ENCODE results near the gene TNRC18.

TNRC18 gene

GRCh38 chr7:5404421-5404826 lies 19.2 kb downstream of the TNRC18 start:
- no peak overlapping the region for H3K4me3 ChIP-seq (ENCODE audit: low read depth, low read length)

DNA sequence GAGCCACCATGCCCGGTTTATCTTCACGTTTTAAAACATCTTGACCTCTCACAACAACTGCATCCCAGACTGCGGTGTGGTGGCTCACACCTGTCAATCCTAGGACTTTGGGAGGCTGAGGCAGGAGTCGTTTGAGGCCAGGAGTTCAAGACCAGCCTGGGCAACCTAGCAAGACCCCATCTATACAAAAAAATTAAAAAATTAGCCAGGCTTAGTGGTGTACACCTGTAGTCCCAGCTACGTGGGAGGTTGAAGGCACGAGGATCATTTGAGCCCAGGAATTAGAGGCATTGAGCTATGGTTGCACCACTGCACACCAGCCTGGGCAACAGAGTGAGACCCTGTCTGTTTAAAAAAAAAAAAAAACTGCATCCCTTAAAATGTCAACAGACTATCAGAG lies 20.2 kb downstream of the TNRC18 start:
- no peak overlapping the region for H3K4me3 ChIP-seq (ENCODE audit: low read depth, low read length)

DNA sequence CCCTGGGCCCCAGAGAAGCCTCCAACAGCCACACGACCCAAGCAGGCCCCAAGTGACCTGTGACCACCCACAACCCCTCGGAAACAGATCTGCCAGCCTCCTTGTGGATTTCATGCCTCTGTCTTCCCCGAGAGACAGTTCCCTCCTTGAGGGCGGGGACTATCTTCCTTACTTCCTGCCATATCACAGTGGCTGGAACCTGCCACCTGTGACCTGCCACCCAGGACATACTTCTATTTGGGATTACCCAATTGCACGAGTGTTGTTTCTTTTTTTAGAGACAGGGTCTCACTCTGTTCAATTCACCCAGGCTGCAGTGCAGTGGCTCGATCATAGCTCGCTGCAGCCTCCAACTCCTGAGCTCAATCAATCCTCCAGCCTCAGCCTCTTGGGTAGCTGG lies 25.9 kb downstream of the TNRC18 start:
- no peak overlapping the region for H3K4me3 ChIP-seq (ENCODE audit: low read depth, low read length)

DNA sequence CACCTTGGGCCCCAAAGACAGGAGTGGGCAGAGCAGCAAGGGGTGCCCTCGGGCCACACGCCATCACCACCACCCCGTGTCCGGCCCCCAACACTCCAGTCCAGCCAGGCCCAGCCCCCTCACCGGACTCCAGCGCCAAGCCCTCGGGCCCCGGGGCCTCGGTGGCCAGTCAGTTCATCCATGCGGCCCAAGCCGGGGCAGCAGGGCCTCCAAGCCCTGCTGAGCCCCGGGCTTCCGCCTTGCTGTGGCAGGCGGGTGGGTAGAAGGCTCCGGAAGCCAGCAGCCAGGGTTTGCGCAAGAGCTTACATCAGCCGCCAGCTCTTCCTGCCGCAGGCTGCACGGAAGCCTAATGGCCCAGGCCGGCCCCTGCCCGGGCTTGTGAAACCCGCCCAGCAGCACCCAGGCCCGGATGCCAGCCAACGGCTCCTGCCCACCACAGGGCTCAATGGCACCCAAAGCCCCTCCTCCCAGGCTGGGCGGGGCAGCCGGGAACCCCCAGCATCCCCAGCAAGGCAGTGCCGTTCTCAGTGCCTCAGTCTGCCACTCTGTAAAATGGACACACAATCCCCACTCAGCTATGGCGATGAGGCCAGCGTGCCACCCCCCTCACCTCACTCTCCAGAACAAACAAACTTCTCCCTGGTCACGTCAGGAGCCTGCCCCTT lies 26.5 kb downstream of the TNRC18 start:
- H3K4me3 ChIP-seq (ENCODE audit: low read depth, low read length) = no peak overlapping the region

DNA sequence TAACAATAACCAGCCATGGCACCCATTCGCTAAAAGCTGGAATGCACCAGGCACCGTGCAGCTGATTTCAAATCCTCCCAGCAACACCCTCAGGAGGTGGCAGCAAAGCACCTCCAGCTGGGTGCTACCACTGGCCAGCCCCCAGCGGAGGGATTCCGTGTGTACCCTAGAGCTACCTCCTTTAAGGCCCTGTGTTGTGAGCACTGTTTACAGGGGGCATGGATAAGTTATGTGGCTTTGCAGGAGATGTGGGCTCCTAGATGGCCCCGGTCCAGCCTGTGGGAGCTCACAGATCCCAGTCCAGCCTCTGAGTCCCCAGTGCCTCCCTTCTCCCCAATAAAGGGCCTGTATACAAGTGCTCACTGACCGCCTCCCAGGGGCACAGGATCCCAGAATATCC lies 27.1 kb downstream of the TNRC18 start:
- H3K4me3 ChIP-seq (ENCODE audit: low read depth, low read length) = no peak overlapping the region

GRCh38 chr7:5395246-5395645 lies 28.4 kb downstream of the TNRC18 start:
- no peak overlapping the region for H3K4me3 ChIP-seq (ENCODE audit: low read depth, low read length)

DNA sequence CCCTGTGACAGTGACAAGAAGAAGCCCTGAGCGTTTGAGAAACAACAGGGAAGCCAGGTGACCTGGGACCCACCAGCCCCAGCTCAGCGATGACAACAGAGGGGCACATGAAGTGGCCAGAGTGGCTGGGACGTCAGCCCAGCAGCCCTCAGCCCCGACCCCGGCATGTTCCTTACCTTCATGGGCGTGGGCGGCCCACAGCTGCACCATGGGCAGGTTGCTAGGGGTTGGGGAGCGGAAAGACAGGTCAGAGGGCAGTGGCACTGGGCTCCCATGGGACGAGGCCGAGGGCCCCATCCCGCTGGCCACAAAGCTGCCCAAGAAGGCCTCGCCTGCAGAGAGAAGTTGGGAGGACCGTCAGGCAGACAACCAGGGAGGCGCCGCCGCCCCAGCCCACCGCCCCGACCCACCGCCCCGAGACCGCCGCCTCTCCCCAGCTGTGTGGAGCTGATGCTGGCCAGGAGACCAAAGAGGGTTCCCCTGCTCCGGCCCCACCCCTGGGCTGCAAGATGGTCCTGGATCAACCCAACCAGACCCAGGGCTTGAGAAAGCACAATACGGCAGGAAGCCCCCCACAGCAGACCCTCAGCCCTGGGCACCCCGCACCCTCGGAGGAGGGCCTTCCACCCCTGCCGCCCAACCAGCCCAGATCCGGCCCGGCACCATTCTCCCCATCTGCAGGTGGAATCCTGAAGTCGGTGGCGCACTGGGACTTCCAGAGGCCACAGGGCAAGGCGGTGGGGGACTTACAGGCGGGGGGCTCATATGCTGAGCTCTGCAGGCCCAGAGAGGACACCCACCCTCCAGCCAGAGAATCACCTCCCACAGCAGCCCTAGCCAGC lies 29.1 kb downstream of the TNRC18 start:
- H3K4me3 ChIP-seq (ENCODE audit: low read depth, low read length) = no peak overlapping the region

GRCh38 chr7:5393748-5394147 lies 29.9 kb downstream of the TNRC18 start:
- no peak overlapping the region for H3K4me3 ChIP-seq (ENCODE audit: low read depth, low read length)

- no peak overlapping the region for H3K4me3 ChIP-seq (ENCODE audit: low read depth, low read length)
Measured at GRCh38 chr7:5393328-5393727, 30.3 kb downstream of the TNRC18 start.

DNA sequence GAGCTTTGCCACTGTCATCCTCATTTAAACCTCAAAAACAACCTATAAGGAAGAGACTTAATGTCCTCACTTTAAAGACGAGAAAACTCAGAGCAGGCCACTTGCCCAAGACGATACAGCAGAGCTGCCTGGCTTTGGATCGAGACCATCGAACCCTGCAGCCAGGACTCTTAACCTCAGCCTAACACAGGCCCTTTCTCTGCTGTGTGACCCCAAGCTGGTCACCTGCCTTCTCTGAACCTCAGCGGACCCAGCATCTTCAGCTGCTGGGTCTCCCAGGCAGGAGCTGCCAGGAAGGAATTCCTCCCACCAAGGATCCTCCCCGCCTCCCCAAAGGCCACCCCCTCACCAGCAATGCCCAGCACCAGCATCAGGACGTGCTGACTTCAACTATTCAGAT lies 32.7 kb downstream of the TNRC18 start:
- no peak overlapping the region for H3K4me3 ChIP-seq (ENCODE audit: low read depth, low read length)

- H3K4me3 ChIP-seq (ENCODE audit: low read depth, low read length) = no peak overlapping the region
Measured at GRCh38 chr7:5388905-5389433, 34.7 kb downstream of the TNRC18 start.

DNA sequence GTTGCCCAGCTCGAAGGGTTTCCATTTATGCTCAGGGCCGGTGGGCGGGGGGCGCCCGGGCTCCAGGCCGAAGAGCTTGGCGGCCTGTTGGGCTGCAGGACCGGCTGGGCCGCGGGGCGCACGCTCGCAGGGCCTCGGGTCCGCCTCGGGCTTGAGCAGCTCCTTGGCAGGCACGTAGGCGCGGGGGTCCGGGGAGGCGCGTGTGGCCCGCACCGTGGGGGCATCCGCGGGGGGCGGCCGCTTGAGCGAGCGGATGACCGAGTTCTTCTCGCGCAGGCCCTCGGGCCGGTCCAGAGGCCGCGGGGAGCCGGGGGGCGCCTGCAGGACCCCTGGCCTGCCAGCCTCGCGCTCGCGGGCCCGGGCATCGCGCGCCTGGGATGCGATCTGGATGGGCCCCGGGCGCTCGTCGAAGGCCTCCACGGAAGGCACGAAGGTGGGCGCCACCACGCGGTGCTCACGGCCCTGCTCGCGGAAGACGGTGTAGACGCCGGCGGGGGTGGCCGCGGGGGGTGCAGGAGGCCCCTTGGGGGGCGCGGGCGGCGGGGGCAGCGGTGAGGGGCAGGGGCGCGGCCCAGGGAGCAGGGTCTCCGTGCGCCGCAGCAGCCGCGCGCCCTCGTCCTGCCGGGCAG lies 35.2 kb downstream of the TNRC18 start:
- no peak overlapping the region for H3K4me3 ChIP-seq (ENCODE audit: low read depth, low read length)

GRCh38 chr7:5387711-5388245 lies 35.9 kb downstream of the TNRC18 start:
- no peak overlapping the region for H3K4me3 ChIP-seq (ENCODE audit: low read depth, low read length)

DNA sequence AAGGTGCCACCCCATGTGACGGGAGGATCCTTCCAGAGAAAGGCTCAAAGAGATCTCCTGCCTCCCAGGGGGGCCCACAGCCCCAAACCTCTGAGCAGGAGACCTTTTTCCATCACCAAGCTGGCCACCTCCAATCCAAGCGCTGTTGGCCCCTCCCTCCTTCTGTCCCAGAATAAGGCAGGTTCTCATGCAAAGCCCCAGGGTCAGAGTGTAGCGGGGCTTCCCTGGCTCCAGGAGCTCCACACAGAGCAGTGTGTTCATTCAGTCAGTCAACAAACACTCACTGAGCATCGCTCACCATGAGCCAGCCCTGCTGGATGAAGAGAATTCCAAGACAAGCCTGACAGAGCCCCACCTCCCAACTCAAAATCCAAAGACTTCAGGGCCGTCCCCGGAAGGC lies 39.0 kb downstream of the TNRC18 start:
- H3K4me3 ChIP-seq (ENCODE audit: low read depth, low read length) = no peak overlapping the region

DNA sequence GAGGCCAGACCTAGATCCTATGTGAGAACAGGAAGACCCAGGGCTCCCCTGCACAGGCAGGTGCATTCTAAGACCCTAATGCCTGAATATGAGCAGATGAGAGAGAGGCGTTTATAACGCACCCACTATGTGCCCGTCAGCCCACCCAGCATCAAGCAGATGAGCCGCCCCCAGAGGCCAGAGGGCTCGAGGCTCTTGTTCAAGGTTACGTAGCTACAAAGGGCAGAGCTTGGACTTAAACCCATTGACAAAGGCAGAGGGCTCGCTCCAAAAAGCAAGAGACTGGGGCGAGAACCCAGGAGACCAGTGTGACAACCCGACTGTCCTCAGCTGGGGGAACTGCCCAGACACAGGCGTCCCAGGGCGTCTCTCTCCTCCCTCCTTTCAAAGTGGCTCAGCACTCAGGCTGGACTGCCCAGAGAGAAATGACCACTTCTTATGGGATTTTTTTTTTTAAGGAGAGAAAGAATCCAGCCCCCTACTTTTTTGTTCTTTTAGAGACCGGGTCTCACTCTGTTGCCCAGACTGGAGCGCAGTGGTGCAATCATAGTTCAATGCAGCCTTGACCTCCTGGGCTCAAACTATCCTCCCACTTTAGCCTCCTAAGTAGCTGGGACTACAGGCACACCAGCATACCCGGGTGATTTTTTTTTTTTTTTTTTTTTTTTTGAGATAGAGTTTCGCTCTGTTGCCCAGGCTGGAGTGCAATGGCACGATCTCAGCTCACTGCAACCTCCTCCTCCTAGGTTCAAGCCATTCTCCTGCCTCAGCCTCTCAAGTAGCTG lies 40.1 kb downstream of the TNRC18 start:
- no peak overlapping the region for H3K4me3 ChIP-seq (ENCODE audit: low read depth, low read length)

GRCh38 chr7:5382281-5382892 lies 41.2 kb downstream of the TNRC18 start:
- no peak overlapping the region for H3K4me3 ChIP-seq (ENCODE audit: low read depth, low read length)

GRCh38 chr7:5381071-5381772 lies 42.4 kb downstream of the TNRC18 start:
- H3K4me3 ChIP-seq (ENCODE audit: low read depth, low read length) = no peak overlapping the region

DNA sequence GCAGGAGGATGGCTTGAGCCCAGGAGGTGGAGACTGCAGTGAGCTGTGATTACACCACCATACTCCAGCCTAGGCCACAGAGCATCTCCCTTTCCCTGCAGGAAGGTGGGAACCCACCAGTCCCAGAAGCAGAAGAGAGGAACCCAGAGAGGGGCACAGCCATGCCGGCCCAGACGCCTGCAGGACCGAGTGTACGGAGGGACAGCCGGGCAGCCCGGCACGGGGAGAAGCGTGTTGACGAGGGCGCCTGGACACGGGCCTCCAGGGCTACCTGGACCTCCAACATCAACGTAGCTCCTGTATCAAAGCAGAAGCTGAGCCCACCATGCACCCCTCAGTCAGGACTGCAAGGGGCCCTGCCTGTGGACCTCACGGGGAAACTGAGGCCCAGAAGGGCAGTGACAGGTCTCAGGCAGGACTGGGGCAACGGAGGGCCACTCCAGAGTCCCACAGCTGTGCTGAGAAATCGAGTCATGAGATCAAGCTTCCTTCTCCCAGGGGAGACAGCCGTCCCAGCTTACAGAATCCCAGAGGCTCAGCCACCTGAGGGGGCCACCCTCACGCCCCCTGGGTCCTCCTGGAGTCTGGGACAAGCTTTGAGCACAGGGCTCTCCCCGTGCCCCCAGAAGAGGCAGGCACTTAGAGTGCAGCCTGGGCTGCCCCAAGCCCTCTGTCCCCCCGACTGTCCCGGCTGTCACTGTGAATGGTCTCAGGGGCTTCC lies 43.1 kb downstream of the TNRC18 start:
- no peak overlapping the region for H3K4me3 ChIP-seq (ENCODE audit: low read depth, low read length)

- no peak overlapping the region for H3K4me3 ChIP-seq (ENCODE audit: low read depth, low read length)
Measured at GRCh38 chr7:5379546-5379945, 44.1 kb downstream of the TNRC18 start.

Measured in iPS-11a (cell line).